Keratinocyte (primary cell): ENCODE results near the gene CNTNAP2. TPM values are rescaled to one million over a fixed set of nuclear protein-coding genes. Genes with fewer than 3 reads are reported as not detected.

Experiments used
- DNase-seq: peaks from one replicate; pipeline ENCODE4 v3.0.0-alpha.2; 2011; ENCODE audit warnings: low read depth, missing footprints, low spot score
- FAIRE-seq: peaks from 2 replicates; lab custom pipeline; 2011; peaks lifted over from hg19 to GRCh38; lab: Jason Lieb, UNC
- H2AFZ ChIP-seq: 2 replicates; pipeline ENCODE4 v1.6.0; 2012; ENCODE audit warnings: low read length, control low read depth, inconsistent platforms; ENCODE audit not compliant: control insufficient read depth
- H3K27ac ChIP-seq: 2 replicates; pipeline ENCODE4 v1.5.1; 2011; ENCODE audit warnings: low read length; ENCODE audit not compliant: control insufficient read depth, insufficient read depth
- H3K27me3 ChIP-seq: 3 replicates; pipeline ENCODE4 v1.6.0; 2011; ENCODE audit warnings: low read length; ENCODE audit not compliant: control insufficient read depth, insufficient read depth; ENCODE audit errors: extremely low read depth
- H3K36me3 ChIP-seq, 2 experiments: 2 replicates in 1 of 2; 3 replicates in 1 of 2; pipeline ENCODE4 v1.5.1; 2011; ENCODE audit warnings: low read length in 2 of 2, mild to moderate bottlenecking in 1 of 2; ENCODE audit not compliant: control insufficient read depth in 2 of 2, insufficient read depth in 2 of 2; ENCODE audit errors: extremely low read depth in 1 of 2
- H3K4me1 ChIP-seq: 3 replicates; pipeline ENCODE4 v1.5.1; 2011; ENCODE audit warnings: low read length; ENCODE audit not compliant: control insufficient read depth, insufficient read depth; ENCODE audit errors: extremely low read depth
- H3K4me2 ChIP-seq: 3 replicates; pipeline ENCODE4 v1.6.0; 2011; ENCODE audit warnings: low read depth, low read length; ENCODE audit not compliant: control insufficient read depth, insufficient read depth; ENCODE audit errors: extremely low read depth
- H3K4me3 ChIP-seq, 3 experiments: fragments of 200-600 bp in 1 of 3; sonication (generic) in 1 of 3; 2 replicates in 2 of 3; 3 replicates in 1 of 3; pipeline ENCODE4 v1.5.1; 2011 to 2016; ENCODE audit warnings: low read length in 3 of 3, mild to moderate bottlenecking in 3 of 3, control low read depth in 2 of 3, inconsistent platforms in 1 of 3, low read depth in 1 of 3, mixed read lengths in 1 of 3, mixed run types in 1 of 3, moderate library complexity in 1 of 3; ENCODE audit not compliant: control insufficient read depth in 2 of 3, insufficient read depth in 2 of 3; ENCODE audit errors: extremely low read depth in 1 of 3
- H3K79me2 ChIP-seq: 2 replicates; pipeline ENCODE4 v1.6.0; 2012; ENCODE audit warnings: low read length; ENCODE audit not compliant: control insufficient read depth, insufficient read depth
- H3K9ac ChIP-seq: 3 replicates; pipeline ENCODE4 v1.6.0; 2011; ENCODE audit warnings: low read length; ENCODE audit not compliant: control insufficient read depth, insufficient read depth; ENCODE audit errors: extremely low read depth
- H3K9me1 ChIP-seq: 3 replicates; pipeline ENCODE4 v1.6.0; 2011; ENCODE audit warnings: low read length; ENCODE audit not compliant: control insufficient read depth, insufficient read depth; ENCODE audit errors: extremely low read depth
- H3K9me3 ChIP-seq: 2 replicates; pipeline ENCODE4 v1.5.1; 2012; ENCODE audit warnings: low read depth, low read length; ENCODE audit not compliant: control insufficient read depth
- H4K20me1 ChIP-seq: 3 replicates; pipeline ENCODE4 v1.6.0; 2011; ENCODE audit warnings: low read length; ENCODE audit not compliant: control insufficient read depth, insufficient read depth; ENCODE audit errors: extremely low read depth
- EZH2 ChIP-seq: IDR thresholded peaks from one replicate; pipeline ENCODE4 v1.6.1; 2012; ENCODE audit warnings: inconsistent platforms, mild to moderate bottlenecking, low read length, moderate library complexity
- dilution Hi-C: fragments of 300-500 bp; cut with MboI; formaldehyde crosslinking; loops from one replicate; pipeline ENCODE4 v1.7.0; 2020; ENCODE audit warnings: low sequenced_read_pairs; ENCODE audit not compliant: extremely low pct_ligation_motif_present
- polyA plus RNA-seq, 5 experiments: library from polyadenylated mRNA; depleted of rRNA in 3 of 5; stranded (reverse) in 3 of 5; stranded (forward) in 1 of 5; unstranded in 1 of 5; fragments of >200 nt; gene quantifications; 1 replicate in 1 of 5; 2 replicates in 3 of 5; 3 replicates in 1 of 5; pipeline versions ENCODE4 v1.2.1 to v1.2.3, GENCODE V29; 2011 to 2012; ENCODE audit warnings: missing spikeins in 2 of 5, low read depth in 1 of 5, low replicate concordance in 1 of 5
- TF ChIP-seq, protein P1 (sequence below), 3 experiments: IDR thresholded peaks in 1 of 3; conservative IDR thresholded peaks in 1 of 3; optimal IDR thresholded peaks in 1 of 3; 2 replicates in 2 of 3; 3 replicates in 1 of 3; pipeline versions ENCODE3 to v1.5.1; 2011; ENCODE audit warnings: low read length in 3 of 3, mild to moderate bottlenecking in 3 of 3, moderate library complexity in 2 of 3, control low read depth in 1 of 3, inconsistent platforms in 1 of 3; ENCODE audit not compliant: insufficient read depth in 2 of 3; ENCODE audit errors: extremely low read depth in 1 of 3

CNTNAP2 gene
- polyA plus RNA-seq, 1 donor (not counting 4 experiments of a cell fraction or from before 2014, with no cell fraction given): 1.4 TPM

GRCh38 chr7:147173883-147174282 lies 1057.3 kb downstream of the CNTNAP2 start:
- Histone ChIP-seq H3K9ac (no peak overlapping the region), H3K9me3 (peaks cover 1% of the 10 kb centered on the region), H3K79me2 (no peaks in the 10 kb centered on the region), H3K4me1 (no peaks in the 10 kb centered on the region), H3K36me3 (no peaks in the 10 kb centered on the region), H3K27ac (no peak overlapping the region), H3K4me3 (no peak overlapping the region), H2AFZ (no peak overlapping the region), H3K27me3 (no peaks in the 10 kb centered on the region), H4K20me1 (no peaks in the 10 kb centered on the region), H3K9me1 (no peaks in the 10 kb centered on the region), H3K4me2 (no peak overlapping the region)
- DNase-seq: no peak
- TF ChIP-seq, protein P1, sequence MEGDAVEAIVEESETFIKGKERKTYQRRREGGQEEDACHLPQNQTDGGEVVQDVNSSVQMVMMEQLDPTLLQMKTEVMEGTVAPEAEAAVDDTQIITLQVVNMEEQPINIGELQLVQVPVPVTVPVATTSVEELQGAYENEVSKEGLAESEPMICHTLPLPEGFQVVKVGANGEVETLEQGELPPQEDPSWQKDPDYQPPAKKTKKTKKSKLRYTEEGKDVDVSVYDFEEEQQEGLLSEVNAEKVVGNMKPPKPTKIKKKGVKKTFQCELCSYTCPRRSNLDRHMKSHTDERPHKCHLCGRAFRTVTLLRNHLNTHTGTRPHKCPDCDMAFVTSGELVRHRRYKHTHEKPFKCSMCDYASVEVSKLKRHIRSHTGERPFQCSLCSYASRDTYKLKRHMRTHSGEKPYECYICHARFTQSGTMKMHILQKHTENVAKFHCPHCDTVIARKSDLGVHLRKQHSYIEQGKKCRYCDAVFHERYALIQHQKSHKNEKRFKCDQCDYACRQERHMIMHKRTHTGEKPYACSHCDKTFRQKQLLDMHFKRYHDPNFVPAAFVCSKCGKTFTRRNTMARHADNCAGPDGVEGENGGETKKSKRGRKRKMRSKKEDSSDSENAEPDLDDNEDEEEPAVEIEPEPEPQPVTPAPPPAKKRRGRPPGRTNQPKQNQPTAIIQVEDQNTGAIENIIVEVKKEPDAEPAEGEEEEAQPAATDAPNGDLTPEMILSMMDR (optimal IDR thresholded peaks at IDR 0.05 in 1 of 3, IDR thresholded peaks at IDR 0.05 in 1 of 3, conservative IDR thresholded peaks at IDR 0.05 in 1 of 3; ENCODE audit: extremely low read depth in 1 of 3, insufficient read depth in 2 of 3, low read length in 3 of 3): no peak
- TF ChIP-seq EZH2: no peak
- no peak for FAIRE-seq
- dilution Hi-C loops: no loop called here

DNA sequence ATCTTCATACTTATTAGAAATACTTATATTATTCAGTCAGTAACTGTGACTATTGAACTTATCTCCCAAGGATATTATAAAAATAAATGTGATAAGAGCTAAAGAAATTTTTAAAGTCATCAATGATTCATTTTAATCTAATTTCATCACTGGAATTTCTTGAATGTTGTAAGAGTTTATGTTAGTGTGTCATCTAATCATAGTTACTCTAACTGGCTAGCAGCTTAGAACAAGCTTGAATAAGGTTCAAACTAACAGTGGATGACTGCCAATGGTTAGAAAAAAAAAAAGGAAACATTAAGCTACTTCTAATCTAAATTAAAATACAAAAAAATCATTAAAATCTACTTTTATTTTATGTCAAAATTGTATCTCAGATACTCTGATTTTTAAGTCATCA lies 1066.3 kb downstream of the CNTNAP2 start:
- dilution Hi-C loops: no loop called here
- no peak for FAIRE-seq
- no peaks in the 10 kb centered on the region for H3K79me2 ChIP-seq

More for the DNA sequence above, 1066.3 kb downstream of the CNTNAP2 start:
- no peaks in the 10 kb centered on the region for H3K4me1 ChIP-seq
- no peak overlapping the region for H3K27ac ChIP-seq
- H4K20me1 ChIP-seq: no peaks in the 10 kb centered on the region
- no peak overlapping the region for H2AFZ ChIP-seq
- no peak overlapping the region for H3K4me2 ChIP-seq
- H3K9me1 ChIP-seq: no peaks in the 10 kb centered on the region
- no peak overlapping the region for H3K4me3 ChIP-seq
- TF ChIP-seq EZH2: no peak
- TF ChIP-seq, protein P1 (optimal IDR thresholded peaks at IDR 0.05 in 1 of 3, IDR thresholded peaks at IDR 0.05 in 1 of 3, conservative IDR thresholded peaks at IDR 0.05 in 1 of 3; ENCODE audit: extremely low read depth in 1 of 3, insufficient read depth in 2 of 3, low read length in 3 of 3): no peak
- H3K9ac ChIP-seq: no peak overlapping the region
- no peaks in the 10 kb centered on the region for H3K9me3 ChIP-seq
- no peak for DNase-seq
- no peaks in the 10 kb centered on the region for H3K27me3 ChIP-seq
- H3K36me3 ChIP-seq: no peaks in the 10 kb centered on the region
